GM12892 (cell line): Measurements from ENCODE around the gene ANKRD44.

Experiments used
- POLR2A ChIP-seq: IDR thresholded peaks from 2 replicates; pipeline ENCODE4 v1.6.1; 2011; ENCODE audit warnings: low read depth, low read length, control low read depth
- POLR2AphosphoS5 ChIP-seq: IDR thresholded peaks from 2 replicates; pipeline ENCODE4 v1.6.1; 2011; ENCODE audit warnings: low read depth, low read length, control low read depth
- TAF1 ChIP-seq: IDR thresholded peaks from 2 replicates; pipeline ENCODE4 v1.6.1; 2011; ENCODE audit warnings: low read depth, mild to moderate bottlenecking, control low read depth, low read length, borderline replicate concordance

DNA sequence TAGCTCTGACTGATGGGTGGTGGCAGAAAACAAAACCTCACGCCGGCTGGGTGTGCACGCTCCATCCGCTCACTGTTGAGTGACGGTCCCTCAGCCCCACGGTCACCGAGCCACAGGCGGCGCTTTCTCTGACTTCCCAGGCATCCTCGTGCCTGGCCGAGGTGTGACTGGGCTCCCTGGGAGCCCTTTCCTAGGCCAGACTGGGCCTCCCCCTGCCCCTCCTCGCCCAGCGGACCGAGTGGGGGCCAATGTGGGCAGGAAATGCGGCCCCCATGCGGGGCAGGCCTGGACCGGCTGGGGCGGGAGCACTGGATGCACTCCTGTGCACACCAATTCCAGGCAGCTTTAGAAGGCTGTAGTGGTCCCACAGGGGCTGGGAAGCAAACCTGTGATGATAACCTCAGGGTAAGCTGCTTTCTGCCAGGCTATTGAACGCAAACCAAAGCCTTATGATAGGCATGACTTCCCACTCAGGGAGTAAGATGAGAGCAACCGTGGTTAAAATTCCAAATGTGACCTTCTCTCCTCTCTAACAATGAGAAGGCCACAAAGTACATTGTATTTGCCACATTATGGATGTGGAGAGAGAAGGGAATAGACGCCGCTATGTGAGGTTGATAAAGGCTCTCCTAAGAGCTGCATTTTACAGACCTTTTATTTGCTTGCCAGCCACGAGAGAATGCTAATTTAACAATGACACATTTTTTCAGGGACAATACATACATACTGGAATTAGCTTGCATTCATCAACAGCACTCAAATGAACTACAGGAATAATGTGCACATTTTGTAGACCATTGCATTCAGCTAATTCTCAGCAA, 300.2 kb downstream of the ANKRD44 start:
- TF ChIP-seq POLR2A (no peak), POLR2AphosphoS5 (no peak), TAF1 (no peak)
